IPS-18c (cell line): Measurements from ENCODE around the gene ADAMTS2.
A peak's percentile ranks its signal among the peaks of the same experiment; 100 is the strongest.
"Not testable (repeated sequence)": the region's sequence is repeated elsewhere in the genome, so short reads cannot be mapped to it uniquely, and the experiment has no call there.

Experiments used
- H3K4me3 ChIP-seq: 2 replicates; pipeline ENCODE4 v1.7.0; 2013; ENCODE audit warnings: low read depth, mild to moderate bottlenecking, low read length, moderate library complexity; ENCODE audit not compliant: insufficient read depth
- H3K9me3 ChIP-seq: one replicate; pipeline ENCODE4 v1.6.1; 2013; ENCODE audit warnings: mild to moderate bottlenecking, low read length, moderate library complexity; ENCODE audit not compliant: control insufficient read depth, insufficient read depth

Gene ADAMTS2

DNA sequence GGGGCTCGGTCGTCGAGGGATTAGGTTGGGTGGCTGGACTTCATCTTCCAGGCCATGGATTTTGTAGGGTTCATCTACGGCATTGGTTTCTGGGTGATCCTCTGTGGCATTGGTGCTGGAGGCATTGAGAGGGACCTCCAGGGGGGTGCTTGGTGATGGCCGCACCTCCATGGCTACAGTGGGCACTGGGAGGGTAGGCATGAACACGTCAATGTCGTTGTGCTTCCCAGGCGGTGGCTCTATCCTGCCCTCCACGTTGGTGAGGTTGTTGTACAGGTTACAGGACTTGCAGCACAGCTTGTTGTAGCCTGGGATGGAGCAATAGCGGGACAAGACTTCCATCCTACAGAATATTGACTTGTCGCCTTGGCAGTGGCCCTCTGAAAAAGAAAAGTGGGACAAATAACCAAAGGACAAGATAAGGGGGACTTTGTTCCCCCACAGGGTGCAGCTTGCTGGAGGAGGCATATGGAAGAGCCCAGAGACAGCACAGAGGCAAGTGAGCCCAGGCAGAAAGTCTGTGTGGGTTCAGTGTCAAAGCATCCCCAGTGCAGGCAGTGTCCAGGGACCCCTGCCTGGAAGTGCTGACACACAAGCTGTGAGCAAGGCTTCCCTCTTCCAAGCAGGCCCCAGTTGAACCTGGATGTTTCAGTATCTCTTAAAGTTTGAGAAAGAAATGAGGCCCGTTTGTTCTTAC is 231.2 kb downstream of the ADAMTS2 start:
- peaks cover 25% of the 10 kb centered on the region for H3K9me3 ChIP-seq

DNA sequence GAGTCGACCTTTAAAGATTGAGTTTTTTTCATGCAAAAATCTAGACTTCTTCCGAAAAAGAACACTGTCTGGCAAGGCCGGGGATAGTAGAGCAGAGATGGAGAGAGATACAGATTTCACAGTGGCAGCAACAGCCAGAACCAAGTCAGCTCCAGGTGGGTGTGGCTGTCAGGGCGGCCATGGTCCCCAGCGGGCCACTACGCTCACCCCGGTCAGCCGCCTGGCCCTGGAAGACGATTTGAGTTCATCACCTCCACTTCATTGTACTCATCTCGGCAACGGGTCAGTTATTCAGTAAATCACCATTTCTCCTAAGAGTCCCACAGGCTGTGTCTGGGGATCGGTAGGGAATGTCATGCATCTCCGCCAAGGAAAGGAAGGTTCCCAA is 232.1 kb downstream of the ADAMTS2 start:
- H3K9me3 ChIP-seq: peaks cover 25% of the 10 kb centered on the region
- H3K4me3 ChIP-seq: no peak overlapping the region

More for the DNA sequence above, 231.2 kb downstream of the ADAMTS2 start:
- H3K4me3 ChIP-seq: no peak overlapping the region

DNA sequence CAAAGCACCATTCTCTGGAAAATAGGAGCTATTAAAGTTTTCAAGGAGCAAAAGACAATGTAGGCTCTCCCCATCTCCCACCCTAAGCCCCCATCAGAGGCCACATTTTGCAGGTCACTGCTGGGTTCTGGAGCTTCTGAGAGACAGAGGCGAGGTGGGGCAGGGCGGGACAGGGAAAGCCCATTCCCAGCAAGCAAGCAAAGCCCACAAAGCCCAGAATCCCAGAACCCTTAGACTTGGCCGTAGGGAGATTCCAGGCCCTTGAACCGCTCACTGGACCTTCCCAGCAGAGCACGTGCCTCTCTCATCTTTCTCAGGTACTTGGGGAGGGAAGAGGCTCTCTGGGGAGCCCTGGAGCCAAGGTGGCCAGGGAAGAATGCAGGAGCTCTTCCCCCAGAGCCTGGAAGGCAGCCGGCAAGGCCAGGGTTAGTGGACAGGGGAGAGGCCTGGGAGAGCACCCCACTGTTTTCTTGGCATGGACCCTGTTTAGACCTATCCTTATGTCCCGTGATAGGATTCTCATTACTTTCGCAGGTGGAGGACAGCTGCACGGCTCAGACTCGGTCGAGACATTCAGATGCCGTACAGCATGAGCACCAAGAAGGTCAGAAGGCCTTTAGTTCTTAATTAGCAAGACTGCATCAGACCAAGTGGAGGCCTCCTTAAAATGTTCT is 232.7 kb downstream of the ADAMTS2 start:
- H3K4me3 ChIP-seq: no peak overlapping the region
- peaks cover 25% of the 10 kb centered on the region for H3K9me3 ChIP-seq

DNA sequence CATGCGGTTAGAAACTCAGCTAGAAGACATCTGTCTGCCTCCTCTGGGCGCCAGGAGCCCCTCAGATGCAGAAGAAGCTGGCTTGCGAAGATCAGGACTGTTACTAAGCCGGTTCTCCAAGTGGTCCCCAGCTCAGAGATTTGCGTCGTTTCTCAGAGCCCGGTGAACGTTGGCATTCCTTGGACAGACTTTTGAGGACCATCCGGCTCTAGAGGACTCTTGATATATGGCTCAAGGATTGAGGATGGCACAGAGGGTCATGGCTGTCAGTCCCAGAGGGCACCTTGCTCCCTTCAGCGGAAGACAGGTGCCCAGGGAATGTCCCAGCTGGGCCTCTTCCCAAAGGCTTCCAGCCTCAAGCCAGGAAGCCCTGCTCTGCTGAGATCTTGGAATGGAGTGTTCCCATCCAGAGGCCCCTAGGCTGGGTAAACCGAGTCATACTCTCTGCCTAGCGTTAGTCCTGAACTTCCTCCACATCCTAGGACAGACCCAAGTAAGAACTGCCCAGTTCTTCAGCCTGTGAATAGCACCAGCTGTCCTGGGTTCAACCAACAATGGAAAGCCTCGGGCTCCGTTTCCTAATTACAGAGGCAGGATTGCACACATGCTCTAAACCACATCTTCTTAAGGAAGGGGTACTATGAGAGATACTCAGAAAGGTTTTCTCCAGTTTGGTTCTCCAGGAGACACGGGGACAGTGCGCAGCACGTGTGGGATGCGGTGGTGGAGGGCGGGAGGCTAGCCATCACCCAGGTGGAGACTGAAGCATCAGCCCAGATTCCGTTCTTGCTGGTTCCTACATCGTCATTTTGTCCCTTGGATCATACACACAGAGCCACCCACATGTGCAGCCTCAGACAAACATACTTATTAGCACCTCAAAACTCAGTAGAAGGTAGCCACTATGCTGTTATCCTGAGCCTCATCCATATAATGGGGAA is 233.7 kb downstream of the ADAMTS2 start:
- Histone ChIP-seq H3K4me3 (no peak overlapping the region), H3K9me3 (peaks cover 20% of the 10 kb centered on the region)

DNA sequence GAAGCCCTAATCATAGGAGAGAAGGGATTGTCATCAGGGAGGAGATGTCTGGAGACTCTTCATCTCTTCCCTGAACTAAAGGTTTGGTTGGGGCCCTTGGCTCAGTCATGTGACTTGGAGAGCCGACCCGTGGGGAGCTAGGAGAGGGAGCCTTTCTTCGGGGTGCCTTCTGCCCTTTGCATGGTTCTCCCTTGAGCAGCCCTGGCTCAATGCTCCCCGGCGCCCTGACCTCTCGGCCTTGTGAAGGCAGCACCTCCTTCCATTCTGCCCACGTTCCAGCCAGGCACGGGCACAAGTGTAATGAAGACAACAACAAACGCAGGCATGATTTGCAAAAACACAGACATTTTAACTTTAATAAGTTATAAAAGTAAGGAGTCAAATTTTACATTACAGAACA is 234.7 kb downstream of the ADAMTS2 start:
- H3K4me3 ChIP-seq: no peak overlapping the region
- peaks cover 16% of the 10 kb centered on the region for H3K9me3 ChIP-seq

GRCh38 chr5:179101282-179101681 is 244.0 kb downstream of the ADAMTS2 start:
- not testable (repeated sequence) for H3K9me3 ChIP-seq, H3K4me3 ChIP-seq

GRCh38 chr5:179089502-179089901 is 255.8 kb downstream of the ADAMTS2 start:
- Histone ChIP-seq H3K4me3 (no peak overlapping the region), H3K9me3 (peaks cover 2% of the 10 kb centered on the region)

DNA sequence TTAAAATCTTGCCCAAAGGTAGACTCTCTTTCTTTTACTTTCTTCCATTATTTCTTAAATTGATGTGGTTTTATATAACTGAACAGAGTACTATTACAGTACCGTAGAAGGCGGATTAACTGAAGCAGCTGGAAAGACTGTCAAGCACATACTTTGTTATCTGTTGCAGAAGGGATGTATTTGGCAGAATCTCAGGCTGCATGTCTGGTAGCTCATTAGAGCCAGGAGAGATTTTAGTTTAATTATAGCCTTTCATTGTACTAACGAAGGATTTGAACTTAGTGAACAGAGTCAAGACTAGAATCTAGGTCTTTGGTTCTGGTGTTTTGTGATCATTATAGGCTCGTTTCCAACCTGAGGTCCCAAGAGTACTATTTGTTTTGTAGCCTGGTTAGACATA is 264.5 kb downstream of the ADAMTS2 start:
- Histone ChIP-seq H3K9me3 (peaks cover 24% of the 10 kb centered on the region), H3K4me3 (no peak overlapping the region)

- Histone ChIP-seq H3K4me3 (no peak overlapping the region), H3K9me3 (peaks cover 27% of the 10 kb centered on the region)
Measured at GRCh38 chr5:179079165-179079987, 265.9 kb downstream of the ADAMTS2 start.

GRCh38 chr5:179065703-179066102 is 279.6 kb downstream of the ADAMTS2 start:
- Histone ChIP-seq H3K9me3 (peaks cover 6% of the 10 kb centered on the region), H3K4me3 (no peak overlapping the region)

DNA sequence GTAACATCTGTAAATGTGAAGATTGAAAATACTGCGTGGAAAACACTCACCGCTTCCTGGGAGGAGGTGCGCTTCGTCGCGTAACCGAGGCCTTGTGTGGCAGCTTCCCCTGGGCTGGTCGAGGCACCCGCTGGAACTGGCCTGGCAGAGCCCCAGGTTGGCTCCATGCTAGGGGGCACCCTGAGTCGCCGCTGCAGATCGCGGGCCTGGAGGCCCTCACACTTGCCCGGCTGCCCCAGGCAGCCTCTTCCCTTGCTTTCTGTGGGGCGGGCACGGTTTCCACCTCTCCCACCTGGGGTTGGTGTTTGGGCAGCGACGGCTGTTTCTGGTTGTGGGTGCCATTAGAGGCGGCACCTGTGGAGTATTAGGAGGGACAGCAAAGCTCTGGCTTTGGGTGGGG is 284.2 kb downstream of the ADAMTS2 start:
- H3K9me3 ChIP-seq: peaks cover 4% of the 10 kb centered on the region
- H3K4me3 ChIP-seq: peak overlapping the region; percentile 47
